ENCODE measurements around the gene GRK3.
"Not testable (repeated sequence)": the region's sequence is repeated elsewhere in the genome, so short reads cannot be mapped to it uniquely, and the experiment has no call there.

GRK3 gene

DNA sequence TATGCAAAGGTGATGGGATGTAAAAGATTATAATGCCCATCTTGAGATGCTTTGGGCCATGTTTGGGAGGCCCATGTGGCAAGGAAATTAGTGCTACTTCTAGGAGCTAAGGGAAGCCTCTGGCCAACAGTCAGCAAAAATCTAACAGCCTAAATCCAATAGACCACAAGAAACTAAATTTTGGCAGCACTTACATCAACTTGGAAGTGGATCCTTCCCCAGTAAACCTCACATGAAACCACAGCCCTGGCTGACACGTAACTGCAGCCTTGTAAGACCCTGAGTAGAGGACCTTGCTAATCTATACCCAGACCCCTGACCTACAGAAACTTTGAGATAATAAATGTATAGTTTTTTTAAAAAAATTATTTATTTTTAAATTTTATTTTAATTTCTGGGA lies 13.1 kb upstream of the GRK3 start:
- TF ChIP-seq, protein P1, sequence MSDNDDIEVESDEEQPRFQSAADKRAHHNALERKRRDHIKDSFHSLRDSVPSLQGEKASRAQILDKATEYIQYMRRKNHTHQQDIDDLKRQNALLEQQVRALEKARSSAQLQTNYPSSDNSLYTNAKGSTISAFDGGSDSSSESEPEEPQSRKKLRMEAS (IDR thresholded peaks at IDR 0.05; ENCODE audit: low read depth, low read length), result no peak
- no peak for TF ChIP-seq POLR2A (IDR thresholded peaks at IDR 0.05; ENCODE audit: extremely low read depth, insufficient read length)
- TF ChIP-seq, protein P2, sequence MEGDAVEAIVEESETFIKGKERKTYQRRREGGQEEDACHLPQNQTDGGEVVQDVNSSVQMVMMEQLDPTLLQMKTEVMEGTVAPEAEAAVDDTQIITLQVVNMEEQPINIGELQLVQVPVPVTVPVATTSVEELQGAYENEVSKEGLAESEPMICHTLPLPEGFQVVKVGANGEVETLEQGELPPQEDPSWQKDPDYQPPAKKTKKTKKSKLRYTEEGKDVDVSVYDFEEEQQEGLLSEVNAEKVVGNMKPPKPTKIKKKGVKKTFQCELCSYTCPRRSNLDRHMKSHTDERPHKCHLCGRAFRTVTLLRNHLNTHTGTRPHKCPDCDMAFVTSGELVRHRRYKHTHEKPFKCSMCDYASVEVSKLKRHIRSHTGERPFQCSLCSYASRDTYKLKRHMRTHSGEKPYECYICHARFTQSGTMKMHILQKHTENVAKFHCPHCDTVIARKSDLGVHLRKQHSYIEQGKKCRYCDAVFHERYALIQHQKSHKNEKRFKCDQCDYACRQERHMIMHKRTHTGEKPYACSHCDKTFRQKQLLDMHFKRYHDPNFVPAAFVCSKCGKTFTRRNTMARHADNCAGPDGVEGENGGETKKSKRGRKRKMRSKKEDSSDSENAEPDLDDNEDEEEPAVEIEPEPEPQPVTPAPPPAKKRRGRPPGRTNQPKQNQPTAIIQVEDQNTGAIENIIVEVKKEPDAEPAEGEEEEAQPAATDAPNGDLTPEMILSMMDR (IDR thresholded peaks at IDR 0.05; ENCODE audit: low read depth, low read length), result no peak
- no peak for TF ChIP-seq MYC (IDR thresholded peaks at IDR 0.05; ENCODE audit: low read depth, low read length)
- no peak overlapping the region for H3K4me3 ChIP-seq (ENCODE audit: low read depth, low read length)
- no peak for DNase-seq (ENCODE audit: low read depth)

DNA sequence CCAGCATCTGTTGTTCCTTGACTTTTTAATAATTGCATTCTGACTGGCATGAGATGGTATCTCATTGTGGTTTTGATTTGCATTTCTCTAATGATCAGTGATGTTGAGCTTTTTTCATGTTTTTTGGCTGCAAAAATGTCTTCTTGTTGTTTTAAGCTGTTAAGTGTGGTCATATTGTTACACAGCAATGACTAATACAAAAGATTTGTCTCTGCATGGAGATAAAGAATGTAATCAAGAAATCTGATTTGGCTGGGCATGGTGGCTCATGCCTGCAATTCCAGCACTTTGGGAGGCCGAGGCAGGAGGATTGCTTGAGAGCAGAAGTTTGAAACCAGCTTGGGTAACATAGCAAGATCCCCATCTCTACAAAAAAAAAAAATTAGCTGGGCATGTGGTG lies 12.1 kb upstream of the GRK3 start:
- not testable (repeated sequence) for H3K4me3 ChIP-seq (ENCODE audit: low read depth, low read length); DNase-seq (ENCODE audit: low read depth)

DNA sequence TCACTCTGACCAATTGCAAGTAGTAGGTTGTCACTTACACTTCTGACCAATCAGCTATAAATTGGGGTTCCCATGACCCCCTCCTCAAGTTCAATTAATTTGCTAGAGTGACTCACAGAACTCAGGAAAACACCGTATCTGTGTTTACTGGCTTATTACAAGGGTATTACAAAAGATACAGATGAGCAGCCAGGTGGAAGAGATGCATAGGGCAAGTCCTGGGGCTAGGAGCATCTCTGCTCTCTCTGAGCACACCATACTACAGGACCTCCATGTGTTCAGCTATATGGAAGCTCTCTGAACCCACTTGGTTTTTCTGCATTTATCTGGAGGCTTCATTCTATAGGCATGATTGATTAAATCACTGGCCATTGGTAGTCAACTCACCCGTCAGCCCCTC lies 11.3 kb upstream of the GRK3 start:
- no peak overlapping the region for H3K4me3 ChIP-seq (ENCODE audit: low read depth, low read length)
- DNase-seq (ENCODE audit: low read depth), result no peak
- TF ChIP-seq, protein P2 (IDR thresholded peaks at IDR 0.05; ENCODE audit: low read depth, low read length), result no peak
- no peak for TF ChIP-seq MYC (IDR thresholded peaks at IDR 0.05; ENCODE audit: low read depth, low read length)

DNA sequence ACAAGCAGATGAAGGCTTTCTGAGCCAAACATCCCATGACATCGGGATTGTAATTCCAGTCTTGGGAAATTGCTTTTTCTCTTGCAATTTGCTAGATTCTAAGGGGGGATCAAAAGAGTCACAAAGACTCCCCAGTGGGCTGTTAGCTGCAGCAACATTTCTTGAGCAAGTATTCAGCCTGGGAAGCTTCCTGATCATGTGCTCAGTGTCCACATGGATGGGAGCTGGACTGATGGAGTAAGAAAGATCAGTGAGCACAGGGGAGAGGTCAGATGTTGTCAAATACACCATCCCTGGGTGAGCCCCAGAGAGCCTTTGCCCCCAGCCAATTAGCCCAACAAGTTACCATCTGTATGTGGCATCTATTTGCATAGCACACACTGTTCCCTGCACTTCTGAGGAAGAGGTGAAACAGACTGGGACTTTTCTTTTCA lies 10.2 kb upstream of the GRK3 start:
- no peak overlapping the region for H3K4me3 ChIP-seq (ENCODE audit: low read depth, low read length)
- no peak for DNase-seq (ENCODE audit: low read depth)
- TF ChIP-seq POLR2A (IDR thresholded peaks at IDR 0.05; ENCODE audit: extremely low read depth, insufficient read length), result no peak
- TF ChIP-seq, protein P1 (IDR thresholded peaks at IDR 0.05; ENCODE audit: low read depth, low read length), result no peak
- TF ChIP-seq, protein P2 (IDR thresholded peaks at IDR 0.05; ENCODE audit: low read depth, low read length), result no peak
- no peak for TF ChIP-seq MYC (IDR thresholded peaks at IDR 0.05; ENCODE audit: low read depth, low read length)

DNA sequence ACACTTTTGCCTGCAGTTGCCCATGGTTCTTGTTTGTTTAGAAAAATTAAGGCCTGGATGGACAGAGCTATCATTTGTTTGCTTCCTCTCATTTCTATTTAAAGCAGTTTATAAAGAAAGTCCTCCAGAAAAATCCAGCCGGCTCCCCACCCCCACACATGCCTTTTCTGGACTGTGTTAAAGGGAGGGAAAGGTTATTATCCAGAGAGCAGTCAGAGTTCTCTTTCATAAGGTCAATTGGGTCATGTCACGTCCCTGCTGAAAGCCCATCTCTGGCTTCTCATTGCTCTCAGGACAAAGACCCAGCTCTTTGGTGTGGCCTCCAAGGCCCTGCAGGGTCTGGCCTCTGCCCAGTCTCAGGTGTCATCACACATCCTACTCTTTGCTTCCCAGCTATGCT lies 9.8 kb upstream of the GRK3 start:
- DNase-seq (ENCODE audit: low read depth), result no peak
- H3K4me3 ChIP-seq (ENCODE audit: low read depth, low read length), result no peak overlapping the region
- no peak for TF ChIP-seq POLR2A (IDR thresholded peaks at IDR 0.05; ENCODE audit: extremely low read depth, insufficient read length)
- TF ChIP-seq, protein P2 (IDR thresholded peaks at IDR 0.05; ENCODE audit: low read depth, low read length), result no peak
- no peak for TF ChIP-seq MYC (IDR thresholded peaks at IDR 0.05; ENCODE audit: low read depth, low read length)
- TF ChIP-seq, protein P1 (IDR thresholded peaks at IDR 0.05; ENCODE audit: low read depth, low read length), result no peak

DNA sequence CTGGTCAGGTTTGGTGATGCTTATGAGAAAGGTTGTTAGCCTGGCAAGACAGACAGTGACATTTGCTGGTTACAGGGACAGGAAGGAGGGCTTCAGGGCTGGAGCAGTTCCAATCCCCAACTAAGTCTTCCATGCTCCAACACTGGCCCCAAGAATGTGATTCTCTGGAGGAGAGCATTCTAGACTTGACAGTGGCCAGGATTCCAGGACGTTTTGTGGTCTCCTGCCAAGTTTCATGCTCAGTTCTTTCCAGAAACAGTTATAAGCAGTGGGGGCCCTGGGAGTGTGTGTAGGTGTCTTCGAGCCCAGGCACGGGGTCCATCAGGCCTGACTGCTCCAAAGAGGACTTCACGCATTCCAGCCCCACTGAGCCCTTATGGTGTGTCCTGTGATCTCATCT lies 8.9 kb upstream of the GRK3 start:
- no peak for DNase-seq (ENCODE audit: low read depth)
- TF ChIP-seq, protein P1 (IDR thresholded peaks at IDR 0.05; ENCODE audit: low read depth, low read length), result no peak
- TF ChIP-seq MYC (IDR thresholded peaks at IDR 0.05; ENCODE audit: low read depth, low read length) (no peak), POLR2A (IDR thresholded peaks at IDR 0.05; ENCODE audit: extremely low read depth, insufficient read length) (no peak)
- TF ChIP-seq, protein P2 (IDR thresholded peaks at IDR 0.05; ENCODE audit: low read depth, low read length), result no peak
- H3K4me3 ChIP-seq (ENCODE audit: low read depth, low read length), result no peak overlapping the region
